CD4-positive, alpha-beta T cell treated with Interferon gamma for 1 hour (primary cell): Measurements from ENCODE around the gene OGA.
A peak's percentile ranks its signal among the peaks of the same experiment; 100 is the strongest.

ENCODE experiments used
- DNase-seq: peaks from one replicate; pipeline ENCODE4 v3.0.0-alpha.2; 2020

The OGA gene

GRCh38 chr10:101834341-101834740, 16.1 kb upstream of the OGA start:
- peak; percentile 36 for DNase-seq

GRCh38 chr10:101833466-101833865, 15.2 kb upstream of the OGA start:
- no peak for DNase-seq

- no peak for DNase-seq
Observed at GRCh38 chr10:101832325-101832771, 14.1 kb upstream of the OGA start.

- DNase-seq = no peak
Observed at GRCh38 chr10:101831169-101831811, 13.0 kb upstream of the OGA start.

GRCh38 chr10:101830322-101831168, 12.3 kb upstream of the OGA start:
- DNase-seq = peak; percentile 95

GRCh38 chr10:101829561-101830315, 11.5 kb upstream of the OGA start:
- peak; percentile 86 for DNase-seq

GRCh38 chr10:101828766-101829551, 10.7 kb upstream of the OGA start:
- no peak for DNase-seq

GRCh38 chr10:101827919-101828600, 9.8 kb upstream of the OGA start:
- no peak for DNase-seq

- no peak for DNase-seq
Observed at GRCh38 chr10:101826852-101827434, 8.7 kb upstream of the OGA start.

GRCh38 chr10:101824736-101825135, 6.5 kb upstream of the OGA start:
- DNase-seq = no peak

GRCh38 chr10:101818872-101819633, 809 bp upstream of the OGA start:
- DNase-seq = no peak

- no peak for DNase-seq
Observed at GRCh38 chr10:101817337-101818118, 716 bp downstream of the OGA start.

GRCh38 chr10:101816913-101817336, 1.3 kb downstream of the OGA start:
- DNase-seq = no peak

GRCh38 chr10:101816376-101816775, 1.9 kb downstream of the OGA start:
- no peak for DNase-seq

GRCh38 chr10:101814466-101815071, 3.7 kb downstream of the OGA start:
- no peak for DNase-seq

- no peak for DNase-seq
Observed at GRCh38 chr10:101812606-101813005, 5.6 kb downstream of the OGA start.

GRCh38 chr10:101807158-101807557, 11.1 kb downstream of the OGA start:
- no peak for DNase-seq

GRCh38 chr10:101803511-101803910, 14.7 kb downstream of the OGA start:
- no peak for DNase-seq

GRCh38 chr10:101797403-101798059, 20.7 kb downstream of the OGA start:
- no peak for DNase-seq
